Measurements from ENCODE around the gene KLF7. TPM values are rescaled to one million over a fixed set of nuclear protein-coding genes. Genes with fewer than 3 reads are reported as not detected.

KLF7 gene
- polyA plus RNA-seq, 3 donors = 9.4 to 40.7 (median 10.3) TPM

DNA sequence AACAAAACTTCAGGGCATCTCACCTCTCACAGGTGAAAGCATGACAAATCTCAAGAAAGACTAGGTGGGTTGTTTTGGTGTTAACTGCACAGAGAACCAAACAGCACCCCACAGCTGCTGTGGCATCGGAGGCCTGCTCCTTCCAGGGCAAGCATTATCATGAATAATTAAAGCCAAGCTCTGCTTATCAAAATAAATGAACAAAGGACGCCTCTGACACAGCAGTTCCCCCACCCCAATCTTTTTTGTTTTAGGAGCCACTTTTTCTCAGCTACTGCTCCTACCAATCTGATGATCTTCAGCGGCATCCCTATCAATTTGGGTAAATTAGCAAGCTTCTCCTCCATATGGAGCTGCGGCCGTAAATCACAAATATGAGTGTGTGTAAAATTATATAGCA lies 58.6 kb downstream of the KLF7 start:
- no peak overlapping the region for H3K4me3 Mint-ChIP-seq
- no peak for DNase-seq
- peaks cover 29% of the 10 kb centered on the region for H3K79me2 ChIP-seq (ENCODE audit: insufficient read depth, low read length)
- H3K4me1 Mint-ChIP-seq = peaks cover 24% of the 10 kb centered on the region
- H2AFZ ChIP-seq (ENCODE audit: insufficient read depth, low read depth, low read length, poor library complexity, severe bottlenecking) = no peak overlapping the region
- H3K27me3 Mint-ChIP-seq (ENCODE audit: low read depth in 3 of 3) = no peaks in the 10 kb centered on the region
- intact Hi-C loops (cut with micrococcal nuclease) = no loop called here
- H3K36me3 Mint-ChIP-seq = peaks cover 49 to 58% of the 10 kb centered on the region in 2 donors
- no peaks in the 10 kb centered on the region for H3K9me3 ChIP-seq (replicated peaks in 1 of 2; ENCODE audit: control insufficient read depth in 1 of 2, insufficient read depth in 1 of 2, low read length in 2 of 2)
- 80% methylated on average over 1 of the region's 5 CpGs for WGBS (ENCODE audit: insufficient coverage)
- peaks cover 95% of the 10 kb centered on the region for H4K20me1 ChIP-seq (ENCODE audit: insufficient read depth, low read length)
- no peak overlapping the region for H3K4me2 ChIP-seq (replicated peaks; ENCODE audit: extremely low read depth, low read length, poor library complexity, severe bottlenecking)
- H3K27ac ChIP-seq (ENCODE audit: low read depth in 1 of 2, low read length in 2 of 2) = no peak overlapping the region
- no peaks in the 10 kb centered on the region for H3K9me3 Mint-ChIP-seq
- H3K36me3 ChIP-seq (replicated peaks in 1 of 2; ENCODE audit: control insufficient read depth in 1 of 2, insufficient read depth in 2 of 2, low read length in 2 of 2) = peaks cover 24 to 92% of the 10 kb centered on the region in 2 donors
- H3K4me3 ChIP-seq (replicated peaks in 1 of 3; ENCODE audit: low read depth in 2 of 3, low read length in 3 of 3) = no peak overlapping the region
- no peak overlapping the region for H3K27ac Mint-ChIP-seq
- H3K27me3 ChIP-seq (ENCODE audit: control insufficient read depth in 2 of 2, insufficient read depth in 2 of 2, low read length in 2 of 2) = no peaks in the 10 kb centered on the region
- peaks cover 16 to 24% of the 10 kb centered on the region in 2 donors for H3K4me1 ChIP-seq (ENCODE audit: control insufficient read depth in 1 of 2, insufficient read depth in 2 of 2, low read length in 2 of 2)
- H3K9ac ChIP-seq (ENCODE audit: insufficient read depth, low read length, poor library complexity, severe bottlenecking) = no peak overlapping the region
- TF ChIP-seq, protein P1, sequence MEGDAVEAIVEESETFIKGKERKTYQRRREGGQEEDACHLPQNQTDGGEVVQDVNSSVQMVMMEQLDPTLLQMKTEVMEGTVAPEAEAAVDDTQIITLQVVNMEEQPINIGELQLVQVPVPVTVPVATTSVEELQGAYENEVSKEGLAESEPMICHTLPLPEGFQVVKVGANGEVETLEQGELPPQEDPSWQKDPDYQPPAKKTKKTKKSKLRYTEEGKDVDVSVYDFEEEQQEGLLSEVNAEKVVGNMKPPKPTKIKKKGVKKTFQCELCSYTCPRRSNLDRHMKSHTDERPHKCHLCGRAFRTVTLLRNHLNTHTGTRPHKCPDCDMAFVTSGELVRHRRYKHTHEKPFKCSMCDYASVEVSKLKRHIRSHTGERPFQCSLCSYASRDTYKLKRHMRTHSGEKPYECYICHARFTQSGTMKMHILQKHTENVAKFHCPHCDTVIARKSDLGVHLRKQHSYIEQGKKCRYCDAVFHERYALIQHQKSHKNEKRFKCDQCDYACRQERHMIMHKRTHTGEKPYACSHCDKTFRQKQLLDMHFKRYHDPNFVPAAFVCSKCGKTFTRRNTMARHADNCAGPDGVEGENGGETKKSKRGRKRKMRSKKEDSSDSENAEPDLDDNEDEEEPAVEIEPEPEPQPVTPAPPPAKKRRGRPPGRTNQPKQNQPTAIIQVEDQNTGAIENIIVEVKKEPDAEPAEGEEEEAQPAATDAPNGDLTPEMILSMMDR (IDR thresholded peaks at IDR 0.05) = no peak

DNA sequence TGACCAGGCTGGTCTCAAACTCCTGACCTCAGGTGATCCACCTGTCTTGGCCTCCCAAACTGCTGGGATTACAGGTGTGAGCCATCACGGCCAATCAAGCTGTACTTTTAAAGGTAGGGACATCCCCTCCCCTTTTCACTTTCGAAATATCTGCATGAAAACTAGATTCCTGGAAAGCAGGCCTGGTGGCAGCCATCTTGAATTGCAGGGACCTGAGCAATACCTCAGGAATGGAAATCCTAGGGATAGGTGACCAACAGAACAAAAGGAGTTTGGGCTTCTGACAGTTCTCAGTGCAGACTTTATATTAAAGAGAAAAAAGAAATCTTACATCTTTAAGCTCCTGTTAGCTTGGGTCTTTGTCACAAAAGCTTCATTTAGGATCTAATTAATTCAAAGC lies 62.6 kb downstream of the KLF7 start:
- no peaks in the 10 kb centered on the region for H3K27me3 ChIP-seq (ENCODE audit: control insufficient read depth in 2 of 2, insufficient read depth in 2 of 2, low read length in 2 of 2)
- TF ChIP-seq, protein P1 (IDR thresholded peaks at IDR 0.05) = no peak
- H3K36me3 Mint-ChIP-seq = peaks cover 56 to 64% of the 10 kb centered on the region in 2 donors
- no peak overlapping the region for H3K4me3 ChIP-seq (replicated peaks in 1 of 3; ENCODE audit: low read depth in 2 of 3, low read length in 3 of 3)
- no peak overlapping the region for H3K9ac ChIP-seq (ENCODE audit: insufficient read depth, low read length, poor library complexity, severe bottlenecking)
- H3K9me3 Mint-ChIP-seq = no peaks in the 10 kb centered on the region
- no peak overlapping the region for H3K4me2 ChIP-seq (replicated peaks; ENCODE audit: extremely low read depth, low read length, poor library complexity, severe bottlenecking)
- peaks cover 10% of the 10 kb centered on the region for H3K4me1 Mint-ChIP-seq
- H3K4me3 Mint-ChIP-seq = no peak overlapping the region
- peaks cover 91% of the 10 kb centered on the region for H4K20me1 ChIP-seq (ENCODE audit: insufficient read depth, low read length)
- 100% methylated on average over 1 of the region's 2 CpGs for WGBS (ENCODE audit: insufficient coverage)
- H3K27ac Mint-ChIP-seq = no peak overlapping the region
- no peaks in the 10 kb centered on the region for H3K9me3 ChIP-seq (replicated peaks in 1 of 2; ENCODE audit: control insufficient read depth in 1 of 2, insufficient read depth in 1 of 2, low read length in 2 of 2)
- H3K27ac ChIP-seq (ENCODE audit: low read depth in 1 of 2, low read length in 2 of 2) = no peak overlapping the region
- DNase-seq = no peak
- H2AFZ ChIP-seq (ENCODE audit: insufficient read depth, low read depth, low read length, poor library complexity, severe bottlenecking) = no peak overlapping the region
- no peaks in the 10 kb centered on the region for H3K27me3 Mint-ChIP-seq (ENCODE audit: low read depth in 3 of 3)
- peaks cover 32 to 80% of the 10 kb centered on the region in 2 donors for H3K36me3 ChIP-seq (replicated peaks in 1 of 2; ENCODE audit: control insufficient read depth in 1 of 2, insufficient read depth in 2 of 2, low read length in 2 of 2)
- peaks cover 9 to 10% of the 10 kb centered on the region in 2 donors for H3K4me1 ChIP-seq (ENCODE audit: control insufficient read depth in 1 of 2, insufficient read depth in 2 of 2, low read length in 2 of 2)
- peaks cover 40% of the 10 kb centered on the region for H3K79me2 ChIP-seq (ENCODE audit: insufficient read depth, low read length)
- intact Hi-C loops (cut with micrococcal nuclease) = no loop called here

Measured in CD14-positive monocyte (primary cell).